Vagina (tissue), 2 donors: Measurements from ENCODE around the gene DAPK3.

ENCODE experiments used
- CTCF ChIP-seq, 3 experiments: fragments of 450-650 bp in 2 of 3; fragments of 200-600 bp in 1 of 3; sonication (generic) in 1 of 3; IDR thresholded peaks; one replicate each; pipeline ENCODE4 v1.5.1; 2017 to 2019; ENCODE audit warnings: antibody characterized with exemption in 3 of 3, mild to moderate bottlenecking in 2 of 3, moderate library complexity in 2 of 3
- POLR2AphosphoS5 ChIP-seq, 2 donors: sonication (generic); formaldehyde crosslinking; IDR thresholded peaks; one replicate each; pipeline ENCODE4 v1.9.0; 2017; ENCODE audit warnings: antibody characterized with exemption in 2 of 2, mild to moderate bottlenecking in 2 of 2, low read depth in 1 of 2; ENCODE audit not compliant: insufficient read depth in 1 of 2

- TF ChIP-seq CTCF (IDR thresholded peaks at IDR 0.05) (no peak), POLR2AphosphoS5 (IDR thresholded peaks at IDR 0.05; ENCODE audit: insufficient read depth in 1 of 2, low read depth in 1 of 2) (no peak)
These were observed 9.7 kb upstream of the DAPK3 start for GRCh38 chr19:3980353-3981251.
